Thyroid gland (tissue), 4 donors: ENCODE measurements around the gene TM9SF3. TPM values are rescaled to one million over a fixed set of nuclear protein-coding genes. Genes with fewer than 3 reads are reported as not detected.

Source experiments
- DNase-seq, 2 donors: peaks; one replicate each; pipeline ENCODE4 v3.0.0-alpha.2; 2019
- H3K27ac ChIP-seq, 3 donors: fragments of 200-600 bp; sonication (generic); 1 replicate in 2 of 3; 2 replicates in 1 of 3; pipeline ENCODE4 v1.5.1; 2016 to 2019; ENCODE audit warnings: mild to moderate bottlenecking in 1 of 3, moderate library complexity in 1 of 3
- H3K27me3 ChIP-seq: fragments of 200-600 bp; sonication (generic); one replicate; pipeline ENCODE4 v1.5.1; 2019
- H3K36me3 ChIP-seq, 2 donors: fragments of 200-600 bp; sonication (generic); one replicate each; pipeline ENCODE4 v1.5.1; 2016 to 2019
- H3K4me1 ChIP-seq, 2 donors: fragments of 200-600 bp; sonication (generic); one replicate each; pipeline ENCODE4 v1.5.1; 2017 to 2019
- H3K4me3 ChIP-seq, 3 donors: fragments of 200-600 bp; sonication (generic); replicated peaks in 1 of 3; 1 replicate in 2 of 3; 2 replicates in 1 of 3; pipeline ENCODE4 v1.5.1; 2016; ENCODE audit warnings: mild to moderate bottlenecking in 1 of 3
- H3K9me3 ChIP-seq: fragments of 200-600 bp; sonication (generic); one replicate; pipeline ENCODE4 v1.5.1; 2017
- POLR2A ChIP-seq, 2 donors: fragments of 450-650 bp; IDR thresholded peaks; one replicate each; pipeline ENCODE4 v1.6.1; 2017; ENCODE audit warnings: antibody characterized with exemption in 2 of 2, mild to moderate bottlenecking in 2 of 2, moderate library complexity in 1 of 2
- WGBS, 2 donors: methylation state at CpG; one replicate each; pipeline ENCODE4 v1.1.5; 2017; 5-methylcytosine and 5-hydroxymethylcytosine counted together
- intact Hi-C: fragments of 100-400 bp; cut with DNase I; formaldehyde crosslinking; loops from one replicate; pipeline ENCODE4 v1.15.1; 2023
- total RNA-seq, 4 donors: library from RNA; depleted of rRNA; stranded (reverse); fragments of >200 nt; gene quantifications; one replicate each; pipeline ENCODE4 v1.2.3, GENCODE V29; 2016
- TF ChIP-seq, protein P1 (sequence below), 6 experiments: fragments of 200-600 bp in 3 of 6; fragments of 450-650 bp in 3 of 6; sonication (generic) in 3 of 6; IDR thresholded peaks; one replicate each; pipeline ENCODE4 v1.5.1; 2016 to 2019; ENCODE audit warnings: antibody characterized with exemption in 6 of 6, mild to moderate bottlenecking in 2 of 6, inconsistent platforms in 1 of 6, moderate library complexity in 1 of 6

Gene TM9SF3
- total RNA-seq, 4 donors from 2014 or later = 119 to 205 (median 151) TPM

DNA sequence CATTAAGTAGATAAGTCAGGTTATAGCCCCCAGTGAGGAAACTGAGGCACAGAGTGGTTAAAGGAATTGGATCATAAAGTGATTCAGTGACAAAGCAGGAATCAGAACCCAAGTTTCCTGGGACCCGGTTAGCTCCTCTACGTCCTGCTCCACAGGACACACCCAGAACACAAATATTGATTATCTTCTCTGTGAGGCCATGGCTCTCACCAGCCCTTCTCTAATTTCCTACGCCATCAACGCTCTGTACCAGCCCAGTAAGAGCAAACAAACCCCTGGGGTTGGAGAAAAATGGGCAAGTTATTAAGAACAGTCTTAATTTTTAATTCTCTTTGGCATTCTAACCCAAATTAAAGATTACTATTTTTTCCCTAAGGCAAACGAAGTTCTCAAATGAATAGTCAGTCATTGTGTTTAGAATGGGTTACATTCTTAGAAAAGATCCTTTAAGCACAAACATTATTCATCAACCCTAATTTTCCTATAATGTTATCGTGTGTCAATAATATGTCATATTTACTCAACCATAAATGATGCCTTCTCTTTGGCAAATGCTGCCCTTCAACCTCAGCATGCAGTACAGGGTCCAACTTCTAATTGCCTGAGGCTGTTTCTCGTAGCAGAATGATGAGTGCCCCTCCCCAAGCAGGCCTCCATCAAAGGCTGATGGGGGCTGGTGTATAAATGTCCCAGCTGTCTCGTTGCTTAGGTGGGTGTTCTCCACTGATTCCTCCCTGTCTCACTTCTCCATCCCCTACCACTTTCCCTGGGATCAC is 25.4 kb upstream of the TM9SF3 start:
- no peak for DNase-seq
- Histone ChIP-seq H3K27me3 (no peaks in the 10 kb centered on the region), H3K9me3 (no peaks in the 10 kb centered on the region), H3K4me1 (peaks cover 2 to 4% of the 10 kb centered on the region in 2 donors), H3K36me3 (no peaks in the 10 kb centered on the region), H3K27ac (no peak overlapping the region), H3K4me3 (no peak overlapping the region)
- intact Hi-C loops = no loop called here
- 89% methylated on average over 8 of the region's 8 CpGs for WGBS, 2 donors
- TF ChIP-seq, protein P1, sequence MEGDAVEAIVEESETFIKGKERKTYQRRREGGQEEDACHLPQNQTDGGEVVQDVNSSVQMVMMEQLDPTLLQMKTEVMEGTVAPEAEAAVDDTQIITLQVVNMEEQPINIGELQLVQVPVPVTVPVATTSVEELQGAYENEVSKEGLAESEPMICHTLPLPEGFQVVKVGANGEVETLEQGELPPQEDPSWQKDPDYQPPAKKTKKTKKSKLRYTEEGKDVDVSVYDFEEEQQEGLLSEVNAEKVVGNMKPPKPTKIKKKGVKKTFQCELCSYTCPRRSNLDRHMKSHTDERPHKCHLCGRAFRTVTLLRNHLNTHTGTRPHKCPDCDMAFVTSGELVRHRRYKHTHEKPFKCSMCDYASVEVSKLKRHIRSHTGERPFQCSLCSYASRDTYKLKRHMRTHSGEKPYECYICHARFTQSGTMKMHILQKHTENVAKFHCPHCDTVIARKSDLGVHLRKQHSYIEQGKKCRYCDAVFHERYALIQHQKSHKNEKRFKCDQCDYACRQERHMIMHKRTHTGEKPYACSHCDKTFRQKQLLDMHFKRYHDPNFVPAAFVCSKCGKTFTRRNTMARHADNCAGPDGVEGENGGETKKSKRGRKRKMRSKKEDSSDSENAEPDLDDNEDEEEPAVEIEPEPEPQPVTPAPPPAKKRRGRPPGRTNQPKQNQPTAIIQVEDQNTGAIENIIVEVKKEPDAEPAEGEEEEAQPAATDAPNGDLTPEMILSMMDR (IDR thresholded peaks at IDR 0.05) = no peak
- no peak for TF ChIP-seq POLR2A (IDR thresholded peaks at IDR 0.05)

DNA sequence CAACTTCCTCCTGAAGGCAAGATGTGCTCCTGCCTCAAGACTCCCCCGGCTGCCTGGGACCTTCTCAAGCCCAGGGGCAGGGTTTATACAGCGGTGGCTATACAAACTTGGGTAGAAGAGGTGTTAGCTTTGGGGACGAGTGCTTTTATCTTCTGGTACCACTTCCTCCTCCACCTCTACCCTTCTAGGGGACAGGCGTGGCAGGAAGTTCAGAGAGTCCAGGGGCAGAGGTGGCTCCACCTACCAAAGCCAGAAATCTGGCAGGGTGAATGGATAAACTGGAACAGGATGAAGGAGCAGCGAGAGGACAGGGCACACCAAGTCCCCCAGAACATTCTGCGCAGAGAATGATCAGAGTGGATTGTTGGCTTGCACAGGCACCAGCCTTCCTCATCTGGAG is 24.0 kb upstream of the TM9SF3 start:
- WGBS, 2 donors = 75 to 90% methylated on average over 6 of the region's 6 CpGs
- Histone ChIP-seq H3K4me3 (no peak overlapping the region), H3K9me3 (no peaks in the 10 kb centered on the region), H3K4me1 (no peaks in the 10 kb centered on the region), H3K36me3 (no peaks in the 10 kb centered on the region), H3K27ac (no peak overlapping the region), H3K27me3 (no peaks in the 10 kb centered on the region)
- no peak for DNase-seq
- TF ChIP-seq, protein P1 (IDR thresholded peaks at IDR 0.05) = no peak
- no peak for TF ChIP-seq POLR2A (IDR thresholded peaks at IDR 0.05)
- intact Hi-C loops = no loop called here

DNA sequence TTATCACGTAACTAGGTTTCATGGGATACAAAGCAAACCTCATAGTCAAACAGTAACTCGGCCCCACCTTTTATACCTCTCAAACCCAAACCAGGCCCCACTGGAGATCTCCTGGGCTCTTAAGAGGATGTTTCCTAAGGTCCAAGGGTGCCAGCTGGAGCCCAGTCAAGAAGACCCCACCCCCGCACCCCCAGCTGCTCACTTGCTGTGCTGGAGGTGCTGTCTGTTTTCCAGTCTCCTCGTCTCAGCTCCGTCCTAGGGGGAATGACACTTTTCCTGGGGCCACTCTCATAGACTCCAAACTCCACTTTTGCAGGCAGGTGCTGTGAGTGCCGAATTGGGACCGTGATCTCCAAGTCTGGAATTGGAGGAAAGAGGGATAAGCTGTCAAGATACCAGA is 22.7 kb upstream of the TM9SF3 start:
- Histone ChIP-seq H3K27ac (no peak overlapping the region), H3K4me3 (no peak overlapping the region), H3K4me1 (no peaks in the 10 kb centered on the region), H3K27me3 (no peaks in the 10 kb centered on the region), H3K36me3 (no peaks in the 10 kb centered on the region), H3K9me3 (no peaks in the 10 kb centered on the region)
- intact Hi-C loops = no loop called here
- TF ChIP-seq POLR2A (IDR thresholded peaks at IDR 0.05) = no peak
- TF ChIP-seq, protein P1 (IDR thresholded peaks at IDR 0.05) = no peak
- DNase-seq = no peak
- 87% methylated on average over 7 of the region's 7 CpGs for WGBS, 2 donors

DNA sequence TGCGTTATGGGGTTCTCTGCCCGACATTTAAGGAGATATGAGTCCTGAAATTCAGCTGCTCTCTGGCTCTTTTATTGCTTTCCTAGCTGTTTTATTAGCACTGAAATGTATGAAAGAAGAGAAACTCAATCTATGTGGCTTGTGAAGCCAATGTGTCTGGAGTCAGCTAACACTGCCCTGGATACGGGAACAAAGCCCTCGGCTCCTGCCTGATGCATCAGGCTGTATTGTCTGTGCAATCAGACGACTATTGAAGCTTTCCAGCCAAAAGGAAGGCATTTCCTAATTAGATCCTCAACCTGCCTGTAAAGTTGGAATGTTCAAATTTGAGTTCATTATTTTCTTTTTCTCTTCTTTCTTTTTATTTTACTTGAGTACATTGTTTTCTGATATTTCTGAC is 22.0 kb upstream of the TM9SF3 start:
- Histone ChIP-seq H3K27me3 (no peaks in the 10 kb centered on the region), H3K4me3 (no peak overlapping the region), H3K27ac (no peak overlapping the region), H3K36me3 (no peaks in the 10 kb centered on the region), H3K9me3 (no peaks in the 10 kb centered on the region), H3K4me1 (no peaks in the 10 kb centered on the region)
- no peak for DNase-seq
- TF ChIP-seq, protein P1 (IDR thresholded peaks at IDR 0.05) = no peak
- no peak for TF ChIP-seq POLR2A (IDR thresholded peaks at IDR 0.05)
- intact Hi-C loops = no loop called here
- WGBS, 2 donors = 77 to 92% methylated on average over 5 of the region's 5 CpGs

DNA sequence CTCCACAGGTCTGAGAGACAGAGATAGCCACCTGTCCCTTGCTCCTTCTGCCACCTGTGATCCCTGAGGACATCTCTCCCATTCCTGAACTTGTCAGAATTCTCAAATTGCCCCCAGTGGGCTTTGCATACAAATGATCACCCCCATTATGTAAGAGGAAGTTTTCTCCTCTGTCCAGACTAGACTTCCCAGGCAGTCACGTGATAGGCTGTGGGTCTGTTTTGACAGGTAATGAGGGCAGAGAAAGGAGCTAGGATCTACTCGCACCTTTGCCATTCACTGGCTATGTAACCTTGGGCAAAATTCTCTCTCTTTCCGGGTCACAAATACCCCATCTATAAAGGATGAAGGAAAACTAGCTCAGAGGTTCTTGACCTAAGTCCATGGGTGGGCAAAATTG is 21.4 kb upstream of the TM9SF3 start:
- Histone ChIP-seq H3K9me3 (no peaks in the 10 kb centered on the region), H3K27ac (no peak overlapping the region), H3K4me1 (no peaks in the 10 kb centered on the region), H3K4me3 (no peak overlapping the region), H3K36me3 (no peaks in the 10 kb centered on the region), H3K27me3 (no peaks in the 10 kb centered on the region)
- intact Hi-C loops = no loop called here
- no peak for DNase-seq
- TF ChIP-seq POLR2A (IDR thresholded peaks at IDR 0.05) = no peak
- TF ChIP-seq, protein P1 (IDR thresholded peaks at IDR 0.05) = no peak
- WGBS, 2 donors = 66 to 80% methylated on average over 3 of the region's 3 CpGs
